ENCODE measurements around the gene FLNA. TPM values are rescaled to one million over a fixed set of nuclear protein-coding genes. Genes with fewer than 3 reads are reported as not detected.

FLNA gene
- total and polyA plus RNA-seq, 5 donors from 2014 or later: 219 to 1,918 (median 277) TPM

GRCh38 chrX:154365997-154366665, 8.3 kb downstream of the FLNA start:
- peaks cover 8% of the 10 kb centered on the region for H3K27me3 Mint-ChIP-seq
- H3K9me3 ChIP-seq (ENCODE audit: control insufficient read depth in 2 of 2, low read length in 2 of 2): no peaks in the 10 kb centered on the region
- peak overlapping the region; percentile 60 for H3K27ac ChIP-seq (ENCODE audit: insufficient read depth, low read length, poor library complexity, severe bottlenecking)
- no peak overlapping the region for H3K27ac Mint-ChIP-seq
- peaks cover 57% of the 10 kb centered on the region for H3K36me3 ChIP-seq (ENCODE audit: control insufficient read depth, insufficient read depth, low read length)
- H3K4me3 Mint-ChIP-seq: peak overlapping the region in 1 of 4 donors; percentile 43
- H3K4me1 Mint-ChIP-seq: peaks cover 0 to 41% (median 0%) of the 10 kb centered on the region in 4 donors
- no peaks in the 10 kb centered on the region for H3K27me3 ChIP-seq (ENCODE audit: control insufficient read depth, insufficient read depth, low read length)
- peaks cover 0 to 2% (median 0%) of the 10 kb centered on the region in 7 donors for H3K9me3 Mint-ChIP-seq
- H3K4me1 ChIP-seq (ENCODE audit: control insufficient read depth, insufficient read depth, low read length, poor library complexity, severe bottlenecking): peaks cover 51% of the 10 kb centered on the region
- DNase-seq (no peak), ATAC-seq (ENCODE audit: low read depth in 2 of 2) (no peak)
- no peaks in the 10 kb centered on the region for H3K36me3 Mint-ChIP-seq
- H3K4me3 ChIP-seq (ENCODE audit: low read depth, low read length): no peak overlapping the region

GRCh38 chrX:154365052-154365600, 9.3 kb downstream of the FLNA start:
- Mint-ChIP-seq H3K27ac (peak overlapping the region in 1 of 3 donors; percentile 67), H3K27me3 (peaks cover 8% of the 10 kb centered on the region), H3K9me3 (peaks cover 0 to 2% (median 0%) of the 10 kb centered on the region in 7 donors), H3K4me1 (peaks cover 0 to 45% (median 0%) of the 10 kb centered on the region in 4 donors), H3K36me3 (no peaks in the 10 kb centered on the region), H3K4me3 (no peak overlapping the region)
- Histone ChIP-seq H3K27ac (ENCODE audit: insufficient read depth, low read length, poor library complexity, severe bottlenecking) (peak overlapping the region; percentile 23), H3K27me3 (ENCODE audit: control insufficient read depth, insufficient read depth, low read length) (no peaks in the 10 kb centered on the region), H3K4me3 (ENCODE audit: low read depth, low read length) (no peak overlapping the region), H3K4me1 (ENCODE audit: control insufficient read depth, insufficient read depth, low read length, poor library complexity, severe bottlenecking) (peaks cover 56% of the 10 kb centered on the region), H3K36me3 (ENCODE audit: control insufficient read depth, insufficient read depth, low read length) (peaks cover 63% of the 10 kb centered on the region), H3K9me3 (ENCODE audit: control insufficient read depth in 2 of 2, low read length in 2 of 2) (no peaks in the 10 kb centered on the region)
- ATAC-seq (ENCODE audit: low read depth in 2 of 2) (no peak), DNase-seq (no peak)

GRCh38 chrX:154363706-154364439, 10.6 kb downstream of the FLNA start:
- Histone ChIP-seq H3K36me3 (ENCODE audit: control insufficient read depth, insufficient read depth, low read length) (peaks cover 71% of the 10 kb centered on the region), H3K27me3 (ENCODE audit: control insufficient read depth, insufficient read depth, low read length) (no peaks in the 10 kb centered on the region), H3K4me3 (ENCODE audit: low read depth, low read length) (no peak overlapping the region), H3K27ac (ENCODE audit: insufficient read depth, low read length, poor library complexity, severe bottlenecking) (no peak overlapping the region), H3K9me3 (ENCODE audit: control insufficient read depth in 2 of 2, low read length in 2 of 2) (no peaks in the 10 kb centered on the region), H3K4me1 (ENCODE audit: control insufficient read depth, insufficient read depth, low read length, poor library complexity, severe bottlenecking) (peaks cover 57% of the 10 kb centered on the region)
- Mint-ChIP-seq H3K36me3 (peaks cover under 1% of the 10 kb centered on the region), H3K27ac (no peak overlapping the region), H3K4me1 (peaks cover 0 to 39% (median 0%) of the 10 kb centered on the region in 4 donors), H3K9me3 (peaks cover 0 to 2% (median 0%) of the 10 kb centered on the region in 7 donors), H3K4me3 (peak overlapping the region in 1 of 4 donors; percentile 64), H3K27me3 (peaks cover 8% of the 10 kb centered on the region)
- DNase-seq (no peak), ATAC-seq (ENCODE audit: low read depth in 2 of 2) (no peak)

- ATAC-seq (ENCODE audit: low read depth in 2 of 2) (no peak), DNase-seq (no peak)
- H3K36me3 ChIP-seq (ENCODE audit: control insufficient read depth, insufficient read depth, low read length): peaks cover 85% of the 10 kb centered on the region
- no peak overlapping the region for H3K27ac Mint-ChIP-seq
- peaks cover 6% of the 10 kb centered on the region for H3K36me3 Mint-ChIP-seq
- H3K9me3 ChIP-seq (ENCODE audit: control insufficient read depth in 2 of 2, low read length in 2 of 2): no peaks in the 10 kb centered on the region
- H3K4me1 ChIP-seq (ENCODE audit: control insufficient read depth, insufficient read depth, low read length, poor library complexity, severe bottlenecking): peaks cover 56% of the 10 kb centered on the region
- H3K4me1 Mint-ChIP-seq: peaks cover 0 to 35% (median 0%) of the 10 kb centered on the region in 4 donors
- no peaks in the 10 kb centered on the region for H3K27me3 ChIP-seq (ENCODE audit: control insufficient read depth, insufficient read depth, low read length)
- peak overlapping the region in 1 of 4 donors; percentile 80 for H3K4me3 Mint-ChIP-seq
- no peak overlapping the region for H3K4me3 ChIP-seq (ENCODE audit: low read depth, low read length)
- peaks cover 0 to 6% (median 0%) of the 10 kb centered on the region in 7 donors for H3K9me3 Mint-ChIP-seq
- H3K27me3 Mint-ChIP-seq: no peaks in the 10 kb centered on the region
- H3K27ac ChIP-seq (ENCODE audit: insufficient read depth, low read length, poor library complexity, severe bottlenecking): peak overlapping the region; percentile 57
Measured at GRCh38 chrX:154362085-154362742, 12.2 kb downstream of the FLNA start.

GRCh38 chrX:154360155-154360713, 14.2 kb downstream of the FLNA start:
- ATAC-seq (ENCODE audit: low read depth in 2 of 2) (no peak), DNase-seq (no peak)
- Histone ChIP-seq H3K9me3 (ENCODE audit: control insufficient read depth in 2 of 2, low read length in 2 of 2) (no peaks in the 10 kb centered on the region), H3K27ac (ENCODE audit: insufficient read depth, low read length, poor library complexity, severe bottlenecking) (peak overlapping the region; percentile 5), H3K36me3 (ENCODE audit: control insufficient read depth, insufficient read depth, low read length) (peaks cover 74% of the 10 kb centered on the region), H3K4me3 (ENCODE audit: low read depth, low read length) (no peak overlapping the region), H3K4me1 (ENCODE audit: control insufficient read depth, insufficient read depth, low read length, poor library complexity, severe bottlenecking) (peaks cover 62% of the 10 kb centered on the region), H3K27me3 (ENCODE audit: control insufficient read depth, insufficient read depth, low read length) (no peaks in the 10 kb centered on the region)
- peaks cover 0 to 6% (median 0%) of the 10 kb centered on the region in 7 donors for H3K9me3 Mint-ChIP-seq
- H3K27me3 Mint-ChIP-seq: no peaks in the 10 kb centered on the region
- peaks cover 6% of the 10 kb centered on the region for H3K36me3 Mint-ChIP-seq
- peak overlapping the region in 2 of 4 donors; percentile 32 to 52 for H3K4me3 Mint-ChIP-seq
- peaks cover 0 to 36% (median 2%) of the 10 kb centered on the region in 4 donors for H3K4me1 Mint-ChIP-seq
- H3K27ac Mint-ChIP-seq: peak overlapping the region in 1 of 3 donors; percentile 77

GRCh38 chrX:154359362-154360154, 14.9 kb downstream of the FLNA start:
- peaks cover 0 to 33% (median 2%) of the 10 kb centered on the region in 4 donors for H3K4me1 Mint-ChIP-seq
- peaks cover 0 to 6% (median 0%) of the 10 kb centered on the region in 7 donors for H3K9me3 Mint-ChIP-seq
- peak overlapping the region in 2 of 4 donors; percentile 22 to 32 for H3K4me3 Mint-ChIP-seq
- H3K36me3 ChIP-seq (ENCODE audit: control insufficient read depth, insufficient read depth, low read length): peaks cover 72% of the 10 kb centered on the region
- H3K27ac Mint-ChIP-seq: no peak overlapping the region
- H3K27me3 Mint-ChIP-seq: no peaks in the 10 kb centered on the region
- no peaks in the 10 kb centered on the region for H3K9me3 ChIP-seq (ENCODE audit: control insufficient read depth in 2 of 2, low read length in 2 of 2)
- H3K4me3 ChIP-seq (ENCODE audit: low read depth, low read length): no peak overlapping the region
- ATAC-seq (ENCODE audit: low read depth in 2 of 2) (no peak), DNase-seq (no peak)
- H3K4me1 ChIP-seq (ENCODE audit: control insufficient read depth, insufficient read depth, low read length, poor library complexity, severe bottlenecking): peaks cover 68% of the 10 kb centered on the region
- no peaks in the 10 kb centered on the region for H3K27me3 ChIP-seq (ENCODE audit: control insufficient read depth, insufficient read depth, low read length)
- H3K27ac ChIP-seq (ENCODE audit: insufficient read depth, low read length, poor library complexity, severe bottlenecking): peak overlapping the region; percentile 5
- peaks cover 6% of the 10 kb centered on the region for H3K36me3 Mint-ChIP-seq

Data from CD4-positive, CD25-positive, alpha-beta regulatory T cell (primary cell).